HG02840 (cell line): Measurements from ENCODE around the gene TAS2R50.
A peak's percentile ranks its signal among the peaks of the same experiment; 100 is the strongest.

Experiments
- ATAC-seq: cut with Tn5 transposase; IDR thresholded peaks from one replicate; pipeline ENCODE4 v1.9.1; 2021; ENCODE audit warnings: mild to moderate bottlenecking, moderate library complexity, moderate number of reproducible peaks; ENCODE audit not compliant: unreplicated experiment, low FRiP score

Gene TAS2R50

GRCh38 chr12:10986812-10987211, at the start of gene TAS2R50:
TSS of gene TAS2R50 (minus strand) at chr12:10986912. CDS start at chr12:10986860, 52 bp downstream.
- no peak for ATAC-seq

- ATAC-seq, result peak; percentile 56
Measured at GRCh38 chr12:11033959-11034358, 47.2 kb upstream of the TAS2R50 start.

GRCh38 chr12:11031307-11031706, 44.6 kb upstream of the TAS2R50 start, which contains the start of gene TAS2R31:
TSS of gene TAS2R31 (minus strand) at chr12:11031407. CDS start at chr12:11031335, 72 bp downstream.
- ATAC-seq, result no peak

GRCh38 chr12:11026118-11026517, 39.4 kb upstream of the TAS2R50 start:
- no peak for ATAC-seq

- no peak for ATAC-seq
Measured at GRCh38 chr12:11023387-11023786, 36.7 kb upstream of the TAS2R50 start.

- no peak for ATAC-seq
Measured at GRCh38 chr12:11022520-11022919, 35.8 kb upstream of the TAS2R50 start, which contains the start of gene TAS2R19. TSS of gene TAS2R19 (minus strand) at chr12:11022620. CDS start at chr12:11022571, 49 bp downstream.

- no peak for ATAC-seq
Measured at GRCh38 chr12:11016937-11017336, 30.2 kb upstream of the TAS2R50 start.

GRCh38 chr12:11015775-11016430, 29.2 kb upstream of the TAS2R50 start:
- no peak for ATAC-seq

GRCh38 chr12:11014234-11014633, 27.5 kb upstream of the TAS2R50 start:
- ATAC-seq, result no peak

- ATAC-seq, result no peak
Measured at GRCh38 chr12:11007608-11008007, 20.9 kb upstream of the TAS2R50 start.

GRCh38 chr12:10998204-10998603, 11.5 kb upstream of the TAS2R50 start, which contains the start of gene TAS2R20:
TSS of gene TAS2R20 (minus strand) at chr12:10998304. CDS start at chr12:10997875, 429 bp downstream.
- ATAC-seq, result no peak

GRCh38 chr12:10994307-10994706, 7.6 kb upstream of the TAS2R50 start:
- ATAC-seq, result no peak

GRCh38 chr12:10989107-10989506, 2.4 kb upstream of the TAS2R50 start:
- ATAC-seq, result no peak

GRCh38 chr12:10982244-10982643, 4.5 kb downstream of the TAS2R50 start:
- ATAC-seq, result no peak

- ATAC-seq, result no peak
Measured at GRCh38 chr12:10974965-10975364, 11.7 kb downstream of the TAS2R50 start.

- no peak for ATAC-seq
Measured at GRCh38 chr12:10968765-10969456, 17.8 kb downstream of the TAS2R50 start.

GRCh38 chr12:10967409-10967808, 19.3 kb downstream of the TAS2R50 start:
- ATAC-seq, result no peak

- ATAC-seq, result no peak
Measured at GRCh38 chr12:10966314-10966713, 20.4 kb downstream of the TAS2R50 start.

- ATAC-seq, result no peak
Measured at GRCh38 chr12:10965476-10965875, 21.2 kb downstream of the TAS2R50 start.

- ATAC-seq, result no peak
Measured at GRCh38 chr12:10960211-10960610, 26.5 kb downstream of the TAS2R50 start.

GRCh38 chr12:10959804-10960203, 26.9 kb downstream of the TAS2R50 start:
- no peak for ATAC-seq

GRCh38 chr12:10957741-10958140, 29.0 kb downstream of the TAS2R50 start:
- ATAC-seq, result no peak
